ENCODE data around the gene SURF6. TPM values are rescaled to one million over a fixed set of nuclear protein-coding genes. Genes with fewer than 3 reads are reported as not detected.
A peak's percentile ranks its signal among the peaks of the same experiment; 100 is the strongest.
"Not testable (repeated sequence)": the region's sequence is repeated elsewhere in the genome, so short reads cannot be mapped to it uniquely, and the experiment has no call there.

Gene SURF6
- total and polyA plus RNA-seq, 2 experiments from 2014 or later: 20.2 to 24.3 TPM

DNA sequence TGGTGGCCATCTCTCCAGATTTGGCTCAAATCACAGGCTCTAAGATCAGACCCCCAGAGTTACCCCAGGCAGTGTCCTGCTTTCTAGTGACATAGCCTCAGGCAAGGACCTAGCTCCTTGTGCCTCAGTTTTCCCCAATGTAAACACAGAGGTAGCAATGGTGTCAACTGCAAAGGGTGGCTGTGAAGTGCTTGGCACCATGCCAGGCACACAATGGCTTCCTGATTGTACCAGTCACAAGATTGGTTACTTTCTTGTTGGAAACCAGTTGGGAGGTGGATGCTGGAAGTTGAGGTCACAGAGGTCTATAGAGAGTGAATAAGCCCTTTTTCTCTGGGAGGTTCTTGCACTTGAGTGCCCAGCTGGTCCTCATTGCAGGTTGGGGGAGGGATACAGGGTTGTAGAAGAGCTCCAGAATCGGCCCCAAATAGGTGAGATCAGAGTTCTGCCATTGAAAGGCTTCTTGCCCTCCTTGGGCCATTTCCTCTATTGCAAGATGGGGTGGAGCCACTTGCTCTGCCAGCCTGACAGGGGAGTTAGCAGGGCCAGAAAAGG is 42.5 kb upstream of the SURF6 start:
- no peak overlapping the region for H3K4me2 ChIP-seq
- no peaks in the 10 kb centered on the region for H3K36me3 ChIP-seq (replicated peaks; ENCODE audit: insufficient read depth, low read depth)
- peaks cover 8% of the 10 kb centered on the region for H3K4me1 ChIP-seq (ENCODE audit: insufficient read depth)
- no peaks in the 10 kb centered on the region for H3K27me3 ChIP-seq
- H3K9me2 ChIP-seq (replicated peaks; ENCODE audit: insufficient read depth): no peaks in the 10 kb centered on the region
- H4K20me1 ChIP-seq (ENCODE audit: insufficient read depth, poor library complexity, severe bottlenecking): peaks cover 16% of the 10 kb centered on the region
- H3K9me3 ChIP-seq (ENCODE audit: low read depth): no peaks in the 10 kb centered on the region
- peaks cover 22% of the 10 kb centered on the region for H3K79me2 ChIP-seq
- no peak overlapping the region for H3K27ac ChIP-seq
- no peak overlapping the region for H3K4me3 ChIP-seq
- DNase-seq (ENCODE audit: low spot score): no peak
- WGBS (ENCODE audit: low lambda C conversion rate, missing lambda C conversion rate): 88% methylated on average over 1 of the region's 1 CpG
- TF ChIP-seq, protein P1, sequence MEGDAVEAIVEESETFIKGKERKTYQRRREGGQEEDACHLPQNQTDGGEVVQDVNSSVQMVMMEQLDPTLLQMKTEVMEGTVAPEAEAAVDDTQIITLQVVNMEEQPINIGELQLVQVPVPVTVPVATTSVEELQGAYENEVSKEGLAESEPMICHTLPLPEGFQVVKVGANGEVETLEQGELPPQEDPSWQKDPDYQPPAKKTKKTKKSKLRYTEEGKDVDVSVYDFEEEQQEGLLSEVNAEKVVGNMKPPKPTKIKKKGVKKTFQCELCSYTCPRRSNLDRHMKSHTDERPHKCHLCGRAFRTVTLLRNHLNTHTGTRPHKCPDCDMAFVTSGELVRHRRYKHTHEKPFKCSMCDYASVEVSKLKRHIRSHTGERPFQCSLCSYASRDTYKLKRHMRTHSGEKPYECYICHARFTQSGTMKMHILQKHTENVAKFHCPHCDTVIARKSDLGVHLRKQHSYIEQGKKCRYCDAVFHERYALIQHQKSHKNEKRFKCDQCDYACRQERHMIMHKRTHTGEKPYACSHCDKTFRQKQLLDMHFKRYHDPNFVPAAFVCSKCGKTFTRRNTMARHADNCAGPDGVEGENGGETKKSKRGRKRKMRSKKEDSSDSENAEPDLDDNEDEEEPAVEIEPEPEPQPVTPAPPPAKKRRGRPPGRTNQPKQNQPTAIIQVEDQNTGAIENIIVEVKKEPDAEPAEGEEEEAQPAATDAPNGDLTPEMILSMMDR (IDR thresholded peaks at IDR 0.05; ENCODE audit: poor library complexity): no peak
- TF ChIP-seq EZH2 (IDR thresholded peaks at IDR 0.05; ENCODE audit: borderline replicate concordance): no peak
- no peak for TF ChIP-seq EZH2phosphoT487 (IDR thresholded peaks at IDR 0.05; ENCODE audit: low read depth, severe bottlenecking, unreplicated experiment)
- no peak overlapping the region for H2AFZ ChIP-seq

- Histone ChIP-seq H3K4me3 (no peak overlapping the region), H4K20me1 (ENCODE audit: insufficient read depth, poor library complexity, severe bottlenecking) (peaks cover 23% of the 10 kb centered on the region), H3K4me1 (ENCODE audit: insufficient read depth) (peaks cover 8% of the 10 kb centered on the region), H3K9me2 (replicated peaks; ENCODE audit: insufficient read depth) (no peaks in the 10 kb centered on the region), H3K36me3 (replicated peaks; ENCODE audit: insufficient read depth, low read depth) (no peaks in the 10 kb centered on the region), H2AFZ (no peak overlapping the region), H3K79me2 (peaks cover 29% of the 10 kb centered on the region), H3K4me2 (no peak overlapping the region), H3K27ac (no peak overlapping the region), H3K27me3 (no peaks in the 10 kb centered on the region), H3K9me3 (ENCODE audit: low read depth) (no peaks in the 10 kb centered on the region)
- TF ChIP-seq, protein P1 (IDR thresholded peaks at IDR 0.05; ENCODE audit: poor library complexity): no peak
- TF ChIP-seq EZH2phosphoT487 (IDR thresholded peaks at IDR 0.05; ENCODE audit: low read depth, severe bottlenecking, unreplicated experiment) (no peak), EZH2 (IDR thresholded peaks at IDR 0.05; ENCODE audit: borderline replicate concordance) (no peak)
- DNase-seq (ENCODE audit: low spot score): no peak
- 68% methylated on average over 6 of the region's 6 CpGs for WGBS (ENCODE audit: low lambda C conversion rate, missing lambda C conversion rate)
These were observed 41.8 kb upstream of the SURF6 start for GRCh38 chr9:133377721-133378216.

DNA sequence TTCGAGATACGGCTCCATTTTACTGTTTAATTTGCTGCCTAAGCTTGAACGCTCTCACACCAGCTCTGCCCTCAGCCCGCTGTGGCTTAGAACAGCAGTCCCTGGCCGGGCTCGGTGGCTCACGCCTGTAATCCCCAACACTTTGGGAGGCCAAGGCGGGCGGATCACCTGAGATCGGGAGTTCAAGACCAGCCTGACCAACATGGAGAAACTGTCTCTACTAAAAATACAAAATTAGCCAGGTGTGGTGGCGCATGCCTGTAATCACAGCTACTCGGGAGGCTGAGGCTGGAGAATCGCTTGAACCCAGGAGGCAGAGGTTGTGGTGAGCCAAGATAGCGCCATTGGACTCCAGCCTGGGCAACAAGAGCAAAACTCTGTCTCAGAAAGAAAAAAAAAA is 41.3 kb upstream of the SURF6 start:
- not testable (repeated sequence) for DNase-seq (ENCODE audit: low spot score); H3K27ac ChIP-seq; H3K36me3 ChIP-seq (replicated peaks; ENCODE audit: insufficient read depth, low read depth); H3K9me3 ChIP-seq (ENCODE audit: low read depth); H2AFZ ChIP-seq; H3K4me3 ChIP-seq; H3K9me2 ChIP-seq (replicated peaks; ENCODE audit: insufficient read depth); H3K27me3 ChIP-seq
- WGBS (ENCODE audit: low lambda C conversion rate, missing lambda C conversion rate): 95% methylated on average over 14 of the region's 14 CpGs
- Histone ChIP-seq H3K4me2 (peak overlapping the region; percentile 92), H3K4me1 (ENCODE audit: insufficient read depth) (peaks cover 11% of the 10 kb centered on the region), H3K79me2 (peaks cover 34% of the 10 kb centered on the region), H4K20me1 (ENCODE audit: insufficient read depth, poor library complexity, severe bottlenecking) (peaks cover 28% of the 10 kb centered on the region)

DNA sequence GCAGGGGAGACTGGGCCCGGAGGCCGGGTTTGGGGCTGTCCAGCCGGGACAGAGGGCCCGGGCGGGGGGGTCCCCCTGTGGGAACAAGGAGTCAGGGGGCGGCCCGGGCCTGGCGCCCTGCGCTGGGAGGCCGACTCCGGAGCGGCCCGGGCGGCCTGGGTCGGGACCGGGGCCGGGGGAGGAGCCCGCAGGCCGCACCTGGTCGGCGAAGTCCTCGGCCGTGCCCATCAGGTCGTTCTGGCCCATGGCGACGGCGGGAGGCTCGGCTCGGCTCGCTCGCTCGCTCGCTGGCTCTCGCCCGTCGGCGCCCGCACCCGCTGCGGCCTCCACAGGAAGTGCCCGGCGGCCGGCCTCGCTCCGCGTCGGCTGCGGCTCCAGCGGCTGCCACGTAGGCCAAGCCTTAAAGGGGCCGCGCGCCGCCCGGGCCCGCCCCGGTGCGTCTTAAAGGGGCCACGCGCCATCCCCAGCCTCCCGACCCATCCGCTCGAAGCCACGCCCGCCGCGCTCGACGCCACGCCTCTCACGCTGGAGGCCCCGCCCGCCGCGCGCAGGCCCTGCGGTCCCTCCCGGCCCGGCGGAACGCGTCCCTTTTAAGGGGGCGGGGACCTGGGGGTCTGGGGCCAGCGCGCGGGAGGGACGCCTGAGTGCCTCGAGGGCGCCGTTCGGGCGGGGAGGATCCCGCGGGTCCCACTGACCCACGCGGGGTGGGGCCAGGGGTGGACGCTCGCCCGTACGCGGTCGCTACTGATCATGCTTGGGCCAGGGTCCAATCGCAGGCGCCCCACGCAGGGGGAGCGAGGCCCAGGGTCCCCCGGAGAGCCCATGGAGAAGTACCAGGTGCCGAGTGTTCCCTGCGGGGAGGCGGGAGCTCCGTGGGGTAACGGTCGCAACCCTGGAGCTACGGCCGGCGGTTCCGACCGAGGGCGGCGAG is 40.0 kb upstream of the SURF6 start, which contains the start of the genes STKLD1 and SURF4:
STKLD1 (plus strand) TSS at position 643 of the 931 bp plus-strand sequence; CDS start at position 751, 108 bp downstream.
SURF4 (minus strand) TSS at position 337 of the 931 bp plus-strand sequence; CDS start at position 246, 91 bp downstream.
- Histone ChIP-seq H4K20me1 (ENCODE audit: insufficient read depth, poor library complexity, severe bottlenecking) (peaks cover 41% of the 10 kb centered on the region), H2AFZ (peak within 1 kb of the TSS; percentile 76), H3K4me2 (peak within 1 kb of the TSS; percentile 92), H3K36me3 (replicated peaks; ENCODE audit: insufficient read depth, low read depth) (no peaks in the 10 kb centered on the region), H3K4me1 (ENCODE audit: insufficient read depth) (peaks cover 22% of the 10 kb centered on the region), H3K27me3 (no peaks in the 10 kb centered on the region), H3K4me3 (peak within 1 kb of the TSS; percentile 82), H3K79me2 (peaks cover 47% of the 10 kb centered on the region), H3K9me2 (replicated peaks; ENCODE audit: insufficient read depth) (no peaks in the 10 kb centered on the region), H3K27ac (peak within 1 kb of the TSS; percentile 99), H3K9me3 (ENCODE audit: low read depth) (no peaks in the 10 kb centered on the region)
- WGBS (ENCODE audit: low lambda C conversion rate, missing lambda C conversion rate): 5% methylated on average over 31 of the region's 120 CpGs
- peak; percentile 99 for DNase-seq (ENCODE audit: low spot score)
- no peak for TF ChIP-seq EZH2phosphoT487 (IDR thresholded peaks at IDR 0.05; ENCODE audit: low read depth, severe bottlenecking, unreplicated experiment)
- TF ChIP-seq, protein P1 (IDR thresholded peaks at IDR 0.05; ENCODE audit: poor library complexity): no peak
- no peak for TF ChIP-seq EZH2 (IDR thresholded peaks at IDR 0.05; ENCODE audit: borderline replicate concordance)
